Erythroblast (primary cell): ENCODE results near the gene AVPI1.
A peak's percentile ranks its signal among the peaks of the same experiment; 100 is the strongest.
"Not testable (repeated sequence)": the region's sequence is repeated elsewhere in the genome, so short reads cannot be mapped to it uniquely, and the experiment has no call there.

Experiments used
- DNase-seq, 2 experiments: peaks; one replicate each; lab custom pipeline; 2025; lab: John Stamatoyannopoulos, UW
- GATA1 ChIP-seq: IDR thresholded peaks from 2 replicates; pipeline ENCODE4 v1.6.1; 2011; ENCODE audit warnings: low read depth, mild to moderate bottlenecking, control low read depth, low read length, moderate library complexity
- POLR2A ChIP-seq: IDR thresholded peaks from 2 replicates; pipeline ENCODE4 v1.6.1; 2011; ENCODE audit warnings: mild to moderate bottlenecking, low read length

AVPI1 gene

DNA sequence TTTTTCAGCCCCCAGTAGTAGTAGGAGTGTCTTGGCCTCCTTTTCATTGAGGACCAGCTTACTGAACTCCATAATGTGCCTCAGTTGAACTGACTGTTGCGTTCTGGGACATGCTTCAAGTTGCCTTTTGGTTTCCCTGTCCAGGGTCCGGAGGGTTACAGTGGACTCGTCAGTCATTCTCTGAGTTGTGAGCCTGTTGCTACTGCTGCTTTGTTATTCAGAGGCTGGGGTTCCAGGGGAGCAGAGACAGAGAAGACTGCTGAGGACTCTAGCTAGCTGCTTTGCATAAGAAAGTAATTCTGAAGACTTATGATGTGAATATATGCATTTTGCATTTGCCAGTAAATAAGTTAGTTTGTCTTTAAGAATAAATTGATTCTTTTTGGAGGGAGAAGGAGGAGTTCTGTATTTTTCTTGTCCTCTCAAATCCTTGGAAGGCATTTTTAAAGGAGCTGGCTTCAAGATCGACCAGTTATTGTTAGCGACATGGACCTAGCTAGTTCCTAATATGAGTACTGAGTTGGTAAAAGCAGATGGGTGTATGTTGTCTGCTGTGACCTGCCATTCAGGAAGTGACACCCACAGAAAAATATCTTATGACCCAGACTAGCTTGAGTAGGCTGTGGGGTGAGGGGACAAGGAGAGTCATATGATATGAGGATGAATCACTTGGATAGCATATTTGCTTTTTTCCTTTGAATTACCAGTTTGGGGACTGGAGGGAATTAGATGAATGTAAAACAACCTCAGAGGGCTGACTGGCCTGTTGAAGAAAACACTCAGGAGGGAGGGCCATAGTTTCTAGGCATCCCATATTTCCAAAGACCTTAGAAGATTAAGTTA, 38.3 kb downstream of the AVPI1 start:
- no peak for TF ChIP-seq GATA1
- peak; percentile 64 for TF ChIP-seq POLR2A
- peak; percentile 76 to 77 for DNase-seq

DNA sequence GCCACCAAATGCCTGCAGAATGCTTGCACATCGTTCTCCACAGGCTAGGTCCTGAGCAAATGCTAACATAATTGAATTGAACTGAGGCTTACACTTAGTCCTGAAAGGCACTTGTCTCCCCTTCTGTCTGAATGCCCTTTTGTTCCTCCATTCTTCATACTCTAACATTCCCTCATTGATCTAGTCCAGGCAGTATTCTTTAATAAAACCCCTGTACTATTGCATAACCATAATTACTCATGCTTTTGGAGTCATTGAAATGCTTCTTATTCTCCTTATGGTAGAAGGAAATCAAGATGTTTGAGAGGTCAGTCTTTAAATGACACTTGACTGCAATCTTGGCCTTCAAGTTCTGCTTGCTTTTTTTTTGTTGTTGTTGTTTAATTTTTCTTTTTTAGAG, 39.5 kb downstream of the AVPI1 start:
- TF ChIP-seq GATA1: no peak
- no peak for TF ChIP-seq POLR2A
- no peak for DNase-seq

- no peak for DNase-seq
- TF ChIP-seq POLR2A (no peak), GATA1 (no peak)
These were observed 42.1 kb downstream of the AVPI1 start for GRCh38 chr10:97644936-97645335.

DNA sequence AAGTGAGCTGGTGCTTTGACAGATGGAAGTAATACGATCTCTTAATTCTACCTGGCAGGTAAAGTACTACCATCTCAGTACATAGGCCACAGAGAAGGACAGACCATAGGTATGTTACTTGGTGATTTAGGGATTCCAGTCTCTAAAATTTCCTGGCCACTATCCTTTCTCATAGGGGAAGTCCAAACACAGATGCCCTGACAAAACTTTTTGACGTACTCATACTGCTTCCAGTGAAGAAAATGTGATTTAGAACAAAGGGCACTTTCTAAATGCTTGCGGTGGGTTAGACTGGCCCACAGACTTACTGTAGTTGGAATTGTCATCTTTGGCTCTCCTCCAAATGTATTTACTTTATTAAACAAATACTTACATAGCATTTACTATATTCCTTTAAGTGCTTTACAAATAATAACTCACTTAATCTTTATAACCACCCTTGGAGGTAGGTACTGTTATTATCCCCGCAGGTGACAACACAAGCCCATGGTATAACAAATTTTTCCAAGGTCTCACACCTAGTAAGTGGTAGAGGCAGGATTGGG, 43.5 kb downstream of the AVPI1 start:
- DNase-seq: no peak
- TF ChIP-seq GATA1 (no peak), POLR2A (no peak)

DNA sequence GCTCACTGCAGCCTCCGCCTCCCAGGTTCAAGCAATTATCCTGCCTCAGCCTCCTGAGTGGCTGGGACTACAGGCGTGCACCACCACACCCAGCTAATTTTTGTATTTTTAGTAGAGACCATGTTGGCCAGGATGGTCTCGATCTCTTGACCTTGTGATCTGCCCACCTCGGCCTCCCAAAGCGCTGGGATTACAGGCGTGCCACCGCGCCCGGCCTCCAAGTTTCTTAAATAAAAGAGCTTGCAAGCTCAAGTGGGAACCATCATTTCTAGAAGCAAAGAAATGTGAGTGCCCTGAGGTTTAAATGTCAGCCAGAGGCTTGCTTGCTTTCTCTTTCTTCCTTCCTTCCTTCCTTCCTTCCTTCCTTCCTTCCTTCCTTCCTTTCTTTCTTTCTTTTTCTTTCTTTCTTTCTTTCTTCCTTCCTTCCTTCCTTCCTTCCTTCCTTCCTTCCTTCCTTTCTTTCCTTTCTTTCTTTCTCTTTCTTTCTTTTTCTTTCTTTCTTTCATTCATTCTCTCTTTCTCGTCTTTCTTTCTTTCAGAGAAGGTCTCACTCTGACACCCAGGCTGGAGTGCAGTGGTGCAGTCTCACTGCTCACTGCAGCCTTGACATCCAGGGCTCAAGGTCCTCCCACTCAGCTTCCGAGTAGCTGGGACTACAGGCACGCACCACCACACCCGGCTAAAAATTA, 44.4 kb downstream of the AVPI1 start:
- not testable (repeated sequence) for DNase-seq

- DNase-seq: peak; percentile 56 to 71
- peak; percentile 61 for TF ChIP-seq POLR2A
- TF ChIP-seq GATA1: no peak
These were observed 45.9 kb downstream of the AVPI1 start for GRCh38 chr10:97640868-97641811.

- TF ChIP-seq POLR2A: peak; percentile 92
- no peak for TF ChIP-seq GATA1
- DNase-seq: peak; percentile 100
These were observed 46.7 kb downstream of the AVPI1 start, which contains the start of gene PI4K2A for GRCh38 chr10:97640174-97640867. TSS of gene PI4K2A (plus strand) at chr10:97640671. CDS start at chr10:97640743, 72 bp downstream.

DNA sequence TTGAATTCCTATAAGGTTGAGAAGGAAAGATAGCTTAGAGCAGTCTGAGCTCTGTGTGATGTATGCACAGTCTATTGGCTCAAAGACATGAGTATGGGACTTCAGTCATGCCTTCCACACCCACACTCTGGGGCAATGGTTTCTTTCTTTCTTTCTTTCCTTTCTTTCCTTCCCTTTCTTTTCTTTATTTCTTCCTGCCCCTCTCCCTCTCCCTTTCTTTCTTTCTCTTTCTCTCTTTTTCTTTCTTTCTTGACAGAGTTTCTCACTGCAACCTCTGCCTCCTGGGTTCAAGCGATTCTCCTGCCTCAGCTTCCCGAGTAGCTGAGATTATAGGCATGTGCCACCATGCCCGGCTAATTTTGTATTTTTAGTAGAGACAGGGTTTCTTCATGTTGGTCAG, 48.0 kb downstream of the AVPI1 start:
- not testable (repeated sequence) for DNase-seq

DNA sequence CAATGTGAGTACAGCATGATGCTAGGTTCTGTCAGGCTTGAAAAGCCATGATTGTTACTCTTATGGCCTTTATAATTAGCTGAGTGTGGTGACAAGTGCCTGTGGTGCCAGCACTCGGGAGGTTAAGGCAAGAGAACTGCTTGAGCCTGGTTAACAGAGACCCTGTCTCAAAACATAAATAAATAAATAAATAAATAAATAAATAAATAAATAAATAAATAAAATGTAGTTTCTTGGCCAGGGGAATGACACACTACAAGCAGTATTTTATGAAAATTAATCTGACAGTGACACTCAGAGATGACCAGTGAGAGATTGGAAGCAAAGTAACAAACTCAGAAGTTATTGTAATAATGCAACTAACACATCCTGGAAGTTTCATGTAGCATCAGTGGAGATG, 51.5 kb downstream of the AVPI1 start:
- TF ChIP-seq POLR2A (no peak), GATA1 (no peak)
- DNase-seq: no peak

DNA sequence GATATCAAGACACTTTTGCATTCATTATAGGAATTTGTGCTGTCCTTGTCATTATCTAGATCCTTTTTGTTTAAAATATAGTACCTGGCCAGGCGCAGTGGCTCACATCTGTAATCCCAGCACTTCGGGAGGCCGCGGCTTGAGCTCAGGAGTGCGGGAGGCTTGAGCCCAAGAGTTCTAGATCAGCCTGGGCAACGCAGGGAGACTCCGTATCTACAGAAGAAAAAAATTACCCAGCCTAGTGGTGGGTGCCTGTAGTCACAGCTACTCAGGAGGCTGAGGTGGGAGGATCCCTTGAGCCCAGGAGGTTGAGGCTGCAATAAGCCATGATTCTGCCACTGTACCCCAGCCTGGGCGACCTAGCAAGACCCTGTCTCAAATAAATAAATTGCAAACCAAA, 53.1 kb downstream of the AVPI1 start:
- peak; percentile 69 for DNase-seq
- TF ChIP-seq GATA1: no peak
- TF ChIP-seq POLR2A: no peak

DNA sequence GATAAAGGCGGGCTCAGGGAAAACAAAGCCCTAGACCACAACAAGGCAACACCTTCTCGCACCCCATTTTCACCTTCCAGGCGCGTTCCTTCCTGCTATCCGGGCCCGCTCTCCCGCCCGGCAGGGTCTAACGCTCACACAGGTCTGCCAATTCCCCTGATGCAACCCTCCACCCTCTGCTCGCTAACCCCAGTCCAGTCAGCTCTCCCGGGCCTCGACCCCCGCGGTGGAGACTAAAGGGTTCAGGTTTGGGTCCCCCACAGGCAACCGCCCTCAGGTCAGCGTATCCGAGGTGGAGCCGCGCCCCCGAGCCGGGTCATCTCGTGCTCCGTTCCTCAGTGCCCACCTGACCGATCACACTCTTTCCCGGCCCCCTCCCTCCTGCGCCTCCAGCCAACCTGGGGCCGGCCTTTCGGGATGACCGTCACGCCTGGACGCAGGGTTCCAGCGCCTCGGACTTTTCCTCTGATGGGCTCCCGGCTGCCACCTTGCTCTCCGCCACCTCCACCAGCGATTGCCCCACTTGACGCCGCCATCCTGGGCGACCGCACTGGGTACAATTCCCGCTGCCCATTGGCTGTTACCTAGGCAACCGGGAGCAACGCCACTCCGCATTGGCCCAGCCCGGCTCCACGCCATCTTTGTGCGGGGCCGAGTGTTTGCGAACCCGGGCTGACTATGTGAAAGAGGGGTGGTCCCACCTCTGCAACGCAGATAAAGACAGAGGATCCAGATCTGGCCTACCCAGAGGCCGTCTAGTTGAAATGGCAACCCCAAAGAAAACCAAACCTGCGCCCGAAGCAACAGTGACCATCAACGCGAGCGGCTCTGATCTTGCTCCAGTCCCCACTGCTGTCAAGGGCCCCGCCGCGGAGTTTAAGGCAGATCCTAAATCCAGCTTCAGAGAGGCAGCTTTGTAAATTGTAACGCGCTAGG, 53.8 kb downstream of the AVPI1 start, which contains the start of gene MORN4:
Gene MORN4 (minus strand): TSS at position 552 of the 936 bp plus-strand sequence. CDS start 13,847 bp downstream, outside the sequence.
- TF ChIP-seq GATA1 (no peak), POLR2A (peak; percentile 71)
- DNase-seq: peak; percentile 94 to 96

DNA sequence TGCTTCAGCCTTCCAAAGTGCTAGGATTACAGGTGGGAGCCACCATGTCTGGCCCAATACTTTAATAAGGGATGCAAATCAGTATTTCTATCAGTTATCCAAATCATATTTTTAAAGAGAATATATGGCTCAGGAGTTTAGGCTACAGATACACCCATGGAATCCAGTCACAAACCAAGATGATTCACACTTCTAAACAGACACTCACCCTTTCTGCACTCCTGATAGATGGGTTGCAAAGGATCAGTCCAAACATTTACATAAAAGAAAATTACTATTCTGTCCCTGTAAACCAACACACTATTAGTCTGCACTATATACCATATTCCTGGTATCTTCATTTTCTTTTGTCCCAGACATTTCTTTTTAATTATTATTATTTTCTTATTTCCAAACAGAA, 55.9 kb downstream of the AVPI1 start:
- TF ChIP-seq GATA1 (no peak), POLR2A (no peak)
- DNase-seq: no peak

- no peak for DNase-seq
These were observed 57.8 kb downstream of the AVPI1 start for GRCh38 chr10:97629289-97629688.

More at GRCh38 chr10:97629289-97629688, 57.8 kb downstream of the AVPI1 start:
- no peak for TF ChIP-seq GATA1
